ENCODE results near the gene MRPL41.
"Not testable (repeated sequence)": the region's sequence is repeated elsewhere in the genome, so short reads cannot be mapped to it uniquely, and the experiment has no call there.

The MRPL41 gene

DNA sequence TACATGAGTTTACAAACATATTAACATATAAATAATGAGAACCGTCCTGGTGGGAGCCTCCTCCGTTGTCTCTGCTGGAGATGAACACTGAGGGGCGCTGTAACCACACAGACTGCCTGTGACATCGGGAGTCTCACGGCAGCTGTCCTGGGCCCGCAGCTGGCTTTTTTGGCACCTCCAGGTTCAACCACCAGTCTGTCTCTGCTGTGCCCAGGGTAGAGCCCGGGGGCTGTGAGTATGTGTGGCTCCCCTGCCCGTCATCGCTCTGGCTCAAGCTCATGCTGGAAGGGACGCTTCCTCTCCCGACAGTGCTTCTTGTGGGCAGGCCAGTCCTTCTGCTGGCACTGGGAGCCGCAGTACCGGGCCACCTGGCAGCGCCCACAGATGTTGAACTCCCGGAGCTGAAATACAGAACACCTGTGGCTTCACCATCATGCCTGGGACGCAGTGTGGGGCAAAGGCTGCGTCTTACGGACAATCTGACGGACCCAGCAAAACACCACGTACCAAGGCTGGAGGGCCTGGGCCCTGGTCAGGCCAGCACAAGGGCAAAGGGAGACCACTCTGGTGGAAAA is 30.7 kb downstream of the MRPL41 start:
- DNase-seq (ENCODE audit: low read depth in 2 of 2) = no peak

- DNase-seq (ENCODE audit: low read depth in 2 of 2) = no peak
These were observed 31.7 kb downstream of the MRPL41 start for GRCh38 chr9:137583347-137583746.

DNA sequence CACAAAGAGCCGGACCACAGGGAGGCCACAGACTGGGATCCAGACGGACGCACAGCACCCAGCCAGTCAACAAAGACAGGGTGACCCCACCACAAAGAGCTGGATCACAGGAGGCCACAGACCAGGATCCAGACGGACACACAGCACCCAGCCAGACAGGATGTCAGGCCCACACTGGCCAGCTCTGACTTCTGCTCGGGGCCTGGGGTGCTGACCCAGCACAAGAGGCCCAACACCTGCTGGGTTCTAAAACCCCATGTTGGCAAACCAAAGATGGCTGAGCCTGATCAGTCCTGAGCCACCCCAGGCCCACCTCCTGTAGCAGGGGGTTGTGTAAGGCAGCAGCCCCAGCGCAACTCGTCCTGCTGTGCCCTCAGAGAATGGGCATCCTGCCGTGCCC is 32.3 kb downstream of the MRPL41 start:
- DNase-seq (ENCODE audit: low read depth in 2 of 2) = no peak

GRCh38 chr9:137586854-137587253 is 35.2 kb downstream of the MRPL41 start:
- DNase-seq (ENCODE audit: low read depth in 2 of 2) = no peak

GRCh38 chr9:137588311-137588710 is 36.6 kb downstream of the MRPL41 start:
- no peak for DNase-seq (ENCODE audit: low read depth in 2 of 2)

DNA sequence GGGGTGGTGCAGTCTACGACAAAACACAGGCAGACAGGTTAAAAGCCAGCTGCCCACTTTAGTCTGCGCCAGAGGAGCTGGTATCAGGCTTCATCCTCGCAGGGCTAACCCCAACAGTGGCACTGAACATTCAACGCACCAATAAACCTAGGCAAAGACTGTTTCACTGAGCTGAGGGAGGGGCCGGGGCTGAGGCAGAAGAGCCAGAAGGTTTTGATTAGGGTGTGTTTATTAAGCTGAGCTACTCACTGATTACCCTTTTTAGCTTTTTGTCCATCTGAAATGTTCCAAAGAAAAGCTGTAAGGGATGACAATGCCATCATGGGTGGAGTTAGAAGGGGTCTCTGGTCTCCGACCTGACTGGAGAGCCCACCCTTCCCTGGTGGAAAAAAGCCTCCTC is 37.2 kb downstream of the MRPL41 start:
- DNase-seq (ENCODE audit: low read depth in 2 of 2) = no peak

DNA sequence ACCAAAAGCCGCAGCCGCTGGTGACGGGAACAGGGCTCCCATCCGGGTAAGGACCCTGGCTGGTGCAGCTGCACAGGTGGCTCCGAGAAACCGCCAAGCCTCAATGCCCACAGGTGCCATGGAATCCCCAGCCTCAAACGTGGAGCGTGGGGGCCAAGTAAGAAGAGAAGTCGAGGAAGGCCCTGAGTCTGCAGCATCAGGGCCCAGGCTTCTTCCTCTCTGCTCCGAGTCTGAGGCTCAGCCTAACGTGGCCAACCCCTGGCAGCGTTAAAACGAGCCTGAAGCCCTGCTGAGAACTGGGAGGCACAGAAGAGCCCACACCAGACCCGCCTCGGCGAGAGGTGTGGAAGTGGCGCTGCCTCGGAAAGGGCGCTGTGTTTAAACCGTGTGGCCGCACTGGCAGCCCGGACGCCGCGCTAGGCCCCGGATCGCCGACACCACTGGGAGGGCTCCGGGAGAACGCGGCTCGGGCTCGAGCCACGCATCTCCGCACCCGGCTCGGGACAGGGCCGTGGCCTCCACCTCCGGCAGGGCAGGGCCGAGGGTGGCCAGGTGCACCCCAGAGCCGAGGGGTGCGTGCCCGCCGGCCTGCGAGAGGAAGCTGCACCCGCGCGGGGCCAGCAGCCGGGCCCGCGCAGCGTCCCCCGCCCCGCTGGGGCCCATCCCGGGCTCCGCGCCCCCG is 37.9 kb downstream of the MRPL41 start:
- no peak for DNase-seq (ENCODE audit: low read depth in 2 of 2)

DNA sequence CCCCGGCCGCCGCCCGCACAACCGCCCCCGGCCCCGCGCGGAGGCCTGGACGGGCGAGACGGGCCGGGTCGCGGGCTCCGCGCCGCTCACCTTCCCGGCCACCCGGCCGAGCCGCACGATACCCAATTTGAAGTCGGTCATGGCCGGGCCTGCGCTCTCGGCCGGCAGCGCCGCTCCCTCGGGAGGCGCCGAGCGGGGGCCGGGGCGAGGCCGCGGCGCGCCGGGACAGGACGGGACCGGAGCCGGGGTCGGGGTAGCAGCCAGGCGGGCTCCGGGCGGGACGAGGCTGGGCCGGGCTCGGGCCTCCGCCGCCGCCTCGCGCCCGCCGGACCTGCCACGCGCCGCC is 38.4 kb downstream of the MRPL41 start:
- no peak for DNase-seq (ENCODE audit: low read depth in 2 of 2)

DNA sequence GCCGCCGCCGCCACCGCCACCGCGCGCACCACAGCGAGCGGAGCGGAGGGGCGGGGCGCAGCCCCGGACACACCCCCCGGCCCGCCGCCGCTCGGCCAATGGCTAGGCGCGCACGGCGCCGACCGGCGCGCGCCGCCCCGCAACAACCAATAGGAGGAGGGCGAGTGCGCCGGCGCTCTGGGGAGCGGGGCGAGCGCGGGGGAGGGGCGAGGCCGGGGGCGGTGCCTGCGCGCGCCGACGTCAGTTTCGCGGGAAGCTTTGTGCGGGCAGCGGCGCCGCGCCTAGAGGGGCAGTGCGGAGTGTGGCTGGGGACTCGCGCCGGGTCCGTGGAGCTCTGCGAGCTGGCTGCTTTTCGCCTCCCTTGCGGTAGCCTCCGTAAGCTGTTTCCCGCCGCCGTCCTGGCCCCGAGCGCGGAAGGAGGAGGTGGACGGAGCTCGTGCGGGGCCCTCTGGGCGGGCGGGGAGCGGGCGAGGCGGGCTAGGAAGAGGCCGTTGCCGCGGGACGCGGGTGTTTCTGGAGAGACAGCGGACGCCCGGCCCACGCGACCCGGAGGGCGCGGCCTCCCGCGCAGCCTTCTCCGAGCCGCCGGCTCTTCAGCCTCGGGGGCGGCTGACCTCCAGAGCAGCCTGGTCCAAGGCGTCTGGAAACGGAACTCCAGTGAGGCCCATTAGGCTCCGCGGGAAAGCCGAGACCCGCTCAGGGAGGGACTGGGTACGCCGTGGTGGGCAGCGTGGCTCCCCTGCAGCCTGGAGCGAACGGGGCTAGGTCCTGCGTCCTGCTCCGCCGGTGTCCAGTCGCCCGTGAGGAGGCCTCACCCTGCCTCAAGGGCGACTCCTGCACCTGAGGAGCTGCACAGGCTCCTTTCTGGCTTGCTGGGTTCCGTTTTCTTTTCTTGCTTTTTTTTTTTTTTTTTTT is 39.0 kb downstream of the MRPL41 start, which contains the start of gene ZMYND19:
ZMYND19 (minus strand) TSS at position 44 of the 915 bp plus-strand sequence. CDS start 249 bp downstream, outside the sequence.
- DNase-seq (ENCODE audit: low read depth in 2 of 2) = peak; percentile 89 to 90

- DNase-seq (ENCODE audit: low read depth in 2 of 2) = no peak
These were observed 41.1 kb downstream of the MRPL41 start for GRCh38 chr9:137592767-137593166.

DNA sequence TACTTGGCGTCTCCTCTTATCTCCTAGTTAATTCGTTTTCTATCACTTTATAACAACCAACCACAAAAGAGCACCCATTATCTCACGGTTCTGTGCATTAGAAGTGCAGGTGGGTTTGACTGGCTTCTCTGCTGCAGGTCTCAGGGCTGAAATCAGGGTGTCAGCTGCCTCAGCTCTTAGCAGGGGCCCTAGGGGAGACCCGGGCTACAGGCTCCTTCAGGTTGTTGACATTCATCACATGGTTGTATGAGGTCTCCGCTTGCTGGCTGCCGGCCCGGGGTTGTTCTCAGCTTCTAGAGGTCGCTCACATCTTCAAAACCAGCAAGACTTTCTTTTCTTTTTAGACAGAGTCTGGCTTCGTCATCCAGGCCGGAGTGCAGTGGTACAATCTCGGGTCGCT is 41.5 kb downstream of the MRPL41 start:
- no peak for DNase-seq (ENCODE audit: low read depth in 2 of 2)

GRCh38 chr9:137596577-137596976 is 44.9 kb downstream of the MRPL41 start:
- not testable (repeated sequence) for DNase-seq (ENCODE audit: low read depth in 2 of 2)

- no peak for DNase-seq (ENCODE audit: low read depth in 2 of 2)
These were observed 47.3 kb downstream of the MRPL41 start for GRCh38 chr9:137598943-137599342.
